GM21381 (cell line): ENCODE results near the gene MRPS10.
"Not testable (repeated sequence)": the region's sequence is repeated elsewhere in the genome, so short reads cannot be mapped to it uniquely, and the experiment has no call there.

Experiments
- ATAC-seq: cut with Tn5 transposase; IDR thresholded peaks from one replicate; pipeline ENCODE4 v1.9.1; 2021; ENCODE audit warnings: mild to moderate bottlenecking, moderate library complexity; ENCODE audit not compliant: unreplicated experiment

Gene MRPS10

DNA sequence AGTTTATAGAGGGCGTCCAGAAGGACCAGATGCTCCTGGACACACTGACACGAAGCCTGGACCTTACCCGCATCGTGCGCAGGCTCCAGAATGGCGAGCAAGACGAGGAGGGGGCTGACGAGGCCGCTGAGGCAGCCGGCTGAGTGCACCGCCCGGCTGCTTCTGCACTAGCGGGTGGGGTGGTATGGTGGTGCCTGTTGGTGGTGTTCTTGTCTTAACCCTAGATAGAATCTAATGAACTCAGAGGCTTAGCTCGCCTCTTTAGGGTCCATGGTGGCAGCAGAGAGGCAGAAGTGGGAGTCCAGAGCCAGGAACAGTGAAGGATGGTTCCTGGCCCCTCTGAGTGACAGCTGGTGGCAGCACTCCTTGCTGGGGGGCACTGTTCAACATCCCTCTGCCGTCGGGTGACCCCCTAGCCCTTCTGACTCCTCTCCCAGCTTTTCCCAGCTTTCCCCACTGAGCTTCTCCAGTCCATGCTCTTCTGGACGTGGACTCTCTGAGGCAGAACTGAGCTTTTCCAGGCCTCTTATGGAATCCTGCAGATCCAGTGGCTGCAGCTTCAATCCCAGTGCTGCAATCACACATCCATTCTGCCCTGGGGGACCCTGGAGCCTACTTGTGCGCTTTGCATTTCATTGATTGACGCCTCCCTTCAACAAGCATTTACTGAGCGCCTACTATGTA, 38.3 kb downstream of the MRPS10 start:
- ATAC-seq: no peak

DNA sequence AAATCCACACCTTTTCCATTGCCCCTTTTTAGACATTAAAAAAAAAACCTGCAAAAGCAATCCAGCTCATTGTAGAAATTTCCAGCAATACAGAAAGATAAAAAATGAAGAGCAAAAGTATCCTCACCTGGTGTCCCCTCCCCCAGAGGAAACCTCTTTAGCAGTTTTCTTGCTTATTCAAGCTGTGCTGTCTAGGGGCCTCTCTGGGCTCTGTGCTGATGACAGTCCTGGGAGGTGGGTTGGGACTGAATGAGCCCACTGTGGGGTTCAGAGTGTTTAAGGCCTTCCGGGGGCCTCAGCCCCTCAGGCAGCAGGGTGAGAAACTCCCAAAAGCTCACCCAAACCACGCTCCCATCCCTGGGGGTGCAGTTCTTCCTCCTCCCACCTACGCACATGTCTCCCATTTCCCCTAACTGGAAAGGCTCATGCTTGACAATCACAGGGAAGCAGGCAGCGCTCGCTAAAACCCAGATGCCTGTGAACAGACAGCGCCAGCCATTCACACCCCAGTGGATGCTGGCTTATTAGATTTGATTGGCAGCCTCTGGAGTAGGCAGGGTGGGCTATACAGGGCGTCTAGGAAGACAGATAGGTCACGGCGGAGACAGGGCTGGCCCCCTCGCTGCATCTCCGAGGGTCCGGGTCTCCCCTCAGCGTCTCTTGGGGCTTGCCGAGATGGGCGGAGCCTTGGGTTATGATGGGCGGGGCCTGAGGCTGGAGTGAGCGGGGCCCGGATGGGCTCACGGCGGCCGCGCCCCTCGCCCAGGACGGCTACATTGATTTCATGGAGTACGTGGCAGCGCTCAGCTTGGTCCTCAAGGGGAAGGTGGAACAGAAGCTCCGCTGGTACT, 39.9 kb downstream of the MRPS10 start:
- no peak for ATAC-seq

DNA sequence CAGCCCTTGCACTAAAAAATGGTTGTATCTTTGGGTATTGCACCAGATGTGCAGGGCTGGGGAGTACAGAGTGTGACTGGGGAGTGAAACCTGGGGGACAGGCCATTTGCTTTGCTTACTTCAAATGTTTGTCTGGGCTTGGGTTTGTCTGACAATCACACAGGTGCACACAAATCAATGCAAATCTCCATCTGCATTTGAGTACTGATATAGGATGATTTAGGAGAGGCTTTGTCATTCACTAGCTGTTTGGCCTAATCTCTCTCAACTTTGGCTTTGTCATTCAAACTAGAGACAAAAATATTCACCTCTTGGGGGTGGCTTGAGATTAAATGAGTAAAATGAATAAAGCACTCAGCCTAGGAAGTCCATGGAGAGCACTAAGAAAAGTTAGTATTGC, 40.7 kb downstream of the MRPS10 start:
- no peak for ATAC-seq

DNA sequence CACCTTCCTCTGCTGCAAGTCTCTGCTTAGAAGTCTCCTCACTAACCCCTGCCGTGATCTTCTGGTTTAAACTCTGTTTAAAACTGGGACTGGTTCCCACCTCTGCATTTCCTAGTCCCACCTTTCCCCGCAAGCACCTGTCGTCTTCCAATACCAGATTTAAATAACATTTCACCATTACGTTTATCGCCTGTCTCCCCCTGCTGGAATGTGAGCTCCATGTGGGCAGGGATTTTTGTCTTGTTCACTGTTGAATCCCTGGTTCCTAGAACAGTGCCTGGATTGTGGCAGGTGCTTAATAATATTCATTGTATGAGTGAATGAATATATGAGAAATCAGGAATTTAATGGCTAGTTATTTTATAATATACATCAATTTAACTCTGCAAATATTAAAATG, 41.8 kb downstream of the MRPS10 start:
- ATAC-seq: no peak

DNA sequence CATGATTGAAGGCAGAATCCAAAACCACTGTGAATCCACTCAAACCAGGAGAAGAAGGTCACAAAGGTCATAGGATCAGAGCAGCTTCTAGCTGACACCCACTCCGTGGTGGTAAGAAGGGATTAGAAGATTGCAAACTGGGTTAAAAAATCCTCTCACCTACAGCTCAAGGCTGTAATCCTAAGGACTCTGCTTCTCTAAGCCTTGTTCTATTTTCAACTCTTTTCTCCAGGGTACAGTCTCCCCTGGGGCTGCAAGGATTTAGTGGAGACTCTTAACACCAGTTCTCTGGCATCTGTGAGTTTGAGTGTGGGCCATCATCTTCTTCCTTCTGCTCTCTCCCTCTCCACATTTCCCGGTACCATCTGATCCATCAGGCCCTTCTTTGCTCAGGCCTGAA, 44.6 kb downstream of the MRPS10 start, which contains the start of gene GUCA1A:
GUCA1A (plus strand) TSS at position 264 of the 400 bp plus-strand sequence. CDS start 250 bp downstream, outside the sequence.
- ATAC-seq: no peak

DNA sequence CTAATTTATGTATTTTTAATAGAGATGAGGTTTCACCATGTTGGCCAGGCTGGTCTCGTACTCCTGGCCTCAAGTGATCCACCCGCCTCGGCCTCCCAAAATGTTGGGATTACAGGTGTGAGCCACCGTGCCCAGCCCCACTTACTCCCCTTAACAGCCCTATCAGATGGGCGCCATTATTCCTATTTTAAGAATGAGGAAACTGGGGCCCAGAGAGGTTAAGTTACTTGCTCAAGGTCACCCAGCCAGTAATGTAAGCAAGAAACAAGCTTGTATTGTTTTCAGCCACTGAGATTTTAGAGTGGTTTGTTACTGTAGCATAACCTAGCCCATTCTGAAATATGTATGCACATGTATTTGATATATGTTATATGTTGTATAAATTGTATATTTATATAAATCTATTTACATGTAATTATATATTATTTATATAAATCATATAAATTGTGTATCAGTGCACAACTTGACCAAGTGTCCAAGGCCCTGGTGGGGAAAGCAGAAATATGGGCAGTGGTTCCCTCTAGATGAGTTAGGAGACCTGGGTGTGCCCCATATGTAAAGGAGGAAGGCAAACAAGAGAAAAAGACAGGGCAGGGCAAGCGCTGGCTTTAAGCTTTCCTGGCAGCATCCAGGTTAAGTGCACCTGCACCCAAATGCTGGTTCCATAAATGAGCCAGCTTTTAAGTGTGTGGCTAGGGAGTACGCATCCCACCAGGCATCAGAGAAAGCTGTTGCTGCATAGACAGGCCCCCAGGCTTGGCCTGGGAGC, 45.7 kb downstream of the MRPS10 start:
- ATAC-seq: no peak

DNA sequence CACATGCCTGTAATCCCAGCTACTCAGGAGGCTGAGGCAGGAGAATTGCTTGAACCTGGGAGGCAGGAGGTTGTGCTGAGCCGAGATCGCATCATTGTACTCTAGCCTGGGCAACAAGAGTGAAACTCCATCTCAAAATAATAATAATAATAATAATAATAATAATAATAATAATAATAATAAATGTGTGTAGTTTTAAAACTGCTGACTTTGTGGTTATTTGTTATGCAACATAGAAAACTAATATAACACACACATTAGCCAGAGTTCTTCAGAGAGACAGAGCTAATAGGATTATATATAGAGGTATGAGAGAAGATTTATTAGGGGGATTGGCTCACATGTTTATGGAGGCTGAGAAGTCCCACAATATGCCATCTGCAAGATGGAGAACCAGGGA, 47.9 kb downstream of the MRPS10 start:
- ATAC-seq: not testable (repeated sequence)

DNA sequence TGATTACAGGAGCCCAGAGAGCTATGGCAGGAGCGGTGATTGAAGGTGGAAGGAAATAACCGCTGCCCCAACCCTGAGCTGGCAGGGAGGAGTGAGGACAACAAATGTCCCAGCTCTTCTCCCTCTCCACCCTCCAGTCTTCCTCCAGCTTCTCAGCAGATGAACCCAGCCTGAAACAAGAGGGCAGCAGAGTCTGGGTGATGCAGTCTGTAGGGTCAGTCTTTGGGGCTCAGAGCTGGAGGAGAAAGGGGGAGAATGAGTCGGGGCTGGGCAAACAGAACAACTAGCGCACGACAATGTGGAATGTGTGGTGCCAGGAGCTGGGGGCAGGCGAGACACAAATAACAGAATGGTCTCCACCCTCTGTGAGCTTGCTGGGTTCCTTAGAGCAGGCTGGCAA, 49.0 kb downstream of the MRPS10 start:
- no peak for ATAC-seq

DNA sequence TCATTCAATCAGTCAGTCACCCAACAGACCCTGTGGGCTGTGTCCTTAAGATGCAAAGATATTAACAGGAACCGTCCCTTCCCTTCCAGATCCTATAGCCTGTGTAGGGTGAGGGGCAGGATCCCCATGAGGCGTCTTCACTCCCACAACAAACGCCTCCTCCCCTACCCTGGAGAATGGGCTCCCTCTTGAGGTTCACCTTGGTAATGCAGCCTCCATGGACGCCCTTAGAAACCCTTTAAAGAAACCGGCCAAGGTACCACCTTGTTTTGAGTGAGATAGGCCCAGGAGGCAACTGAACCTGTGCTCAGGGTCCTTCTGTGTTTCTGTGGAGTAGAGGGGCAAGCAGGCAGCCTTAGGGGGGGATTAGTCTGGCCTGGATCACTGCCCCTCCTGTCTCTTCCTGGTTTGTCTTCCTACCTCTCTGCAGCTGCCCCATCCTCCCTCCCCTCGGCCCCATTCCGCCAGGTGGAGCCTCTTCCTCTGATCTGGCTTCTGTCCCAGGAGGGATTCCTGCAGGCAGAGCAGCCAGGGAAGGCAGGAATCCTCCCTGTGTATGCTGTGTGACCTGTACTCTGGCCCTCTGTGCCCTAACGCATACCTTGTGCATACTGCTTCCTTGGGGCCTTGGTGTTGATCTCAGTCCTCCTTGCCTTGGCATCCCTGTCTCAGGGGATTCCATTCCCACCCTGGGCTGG, 51.1 kb downstream of the MRPS10 start:
- ATAC-seq: no peak

DNA sequence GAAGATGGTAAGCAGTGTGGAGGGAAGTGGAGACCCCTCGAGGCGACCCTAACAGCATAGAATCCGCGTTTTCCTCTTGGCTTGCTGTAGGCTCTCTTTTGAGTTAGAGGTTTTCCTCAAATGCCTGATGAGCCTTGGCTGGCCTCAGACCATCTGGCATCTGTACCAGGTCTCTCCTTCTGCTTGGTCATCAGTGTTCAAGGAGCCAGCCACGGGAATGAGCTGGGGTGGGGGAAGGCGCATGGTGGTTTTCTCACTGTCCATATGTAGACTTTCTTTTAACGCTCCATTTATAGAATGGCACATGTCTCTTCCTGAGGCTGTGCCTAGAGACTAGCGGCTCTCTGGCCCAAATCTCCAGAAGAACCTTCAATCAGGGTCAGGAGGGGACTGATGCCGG, 52.6 kb downstream of the MRPS10 start:
- ATAC-seq: no peak

DNA sequence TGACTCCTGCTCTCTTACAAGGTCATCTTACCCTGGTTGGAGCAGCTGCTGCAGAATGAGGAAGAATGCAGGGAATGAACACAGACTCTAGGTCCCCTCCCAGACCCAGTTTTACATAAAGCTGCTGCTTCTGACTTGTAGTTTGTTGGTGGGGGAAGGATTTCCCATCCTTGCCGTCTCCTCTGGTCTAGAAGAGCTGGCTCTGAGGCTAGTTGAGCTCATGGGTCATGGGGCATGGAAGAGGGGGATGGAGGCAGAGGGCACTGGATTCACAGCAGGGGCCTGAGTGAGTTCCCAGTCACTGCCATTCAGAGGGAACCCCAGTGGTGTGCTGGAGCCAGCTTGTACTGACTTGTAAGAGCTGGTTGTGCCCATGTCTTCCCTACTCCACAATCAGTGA, 53.7 kb downstream of the MRPS10 start:
- no peak for ATAC-seq

DNA sequence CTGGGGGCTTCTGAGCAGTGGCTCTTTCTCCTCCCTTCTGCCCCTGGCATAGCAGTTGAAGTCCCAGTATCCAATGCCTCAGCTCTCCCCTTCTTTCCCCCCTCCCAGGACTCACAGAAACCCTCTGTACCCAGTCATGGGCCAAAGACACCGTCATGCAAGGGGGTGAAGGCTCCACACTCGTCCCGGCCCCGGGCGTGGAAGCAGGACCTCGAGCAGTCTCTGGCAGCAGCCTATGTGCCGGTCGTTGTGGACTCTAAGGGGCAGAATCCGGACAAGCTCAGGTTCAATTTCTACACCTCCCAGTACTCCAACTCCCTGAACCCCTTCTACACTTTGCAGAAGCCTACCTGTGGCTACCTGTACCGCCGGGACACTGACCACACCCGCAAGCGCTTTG, 54.8 kb downstream of the MRPS10 start:
- no peak for ATAC-seq

DNA sequence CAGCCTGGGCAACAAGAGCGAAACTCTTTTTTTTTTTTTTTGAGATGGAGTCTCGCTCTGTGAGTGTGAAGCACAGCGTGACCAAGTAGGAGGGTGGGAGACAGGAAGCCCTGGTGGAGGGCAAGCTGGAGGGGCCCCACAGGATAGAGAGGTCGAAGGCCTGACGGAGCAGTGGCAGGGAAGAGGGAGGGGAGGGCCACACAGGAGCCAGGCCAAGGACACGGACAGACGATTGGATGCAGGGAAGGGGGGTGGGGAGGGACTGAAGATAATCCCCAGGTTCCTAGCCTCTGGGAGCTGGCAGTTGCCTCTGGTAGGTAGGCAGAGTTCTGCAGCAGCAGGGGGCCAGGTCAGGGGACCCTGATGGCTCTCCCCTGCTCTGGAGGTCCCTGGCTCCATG, 55.3 kb downstream of the MRPS10 start:
- no peak for ATAC-seq

DNA sequence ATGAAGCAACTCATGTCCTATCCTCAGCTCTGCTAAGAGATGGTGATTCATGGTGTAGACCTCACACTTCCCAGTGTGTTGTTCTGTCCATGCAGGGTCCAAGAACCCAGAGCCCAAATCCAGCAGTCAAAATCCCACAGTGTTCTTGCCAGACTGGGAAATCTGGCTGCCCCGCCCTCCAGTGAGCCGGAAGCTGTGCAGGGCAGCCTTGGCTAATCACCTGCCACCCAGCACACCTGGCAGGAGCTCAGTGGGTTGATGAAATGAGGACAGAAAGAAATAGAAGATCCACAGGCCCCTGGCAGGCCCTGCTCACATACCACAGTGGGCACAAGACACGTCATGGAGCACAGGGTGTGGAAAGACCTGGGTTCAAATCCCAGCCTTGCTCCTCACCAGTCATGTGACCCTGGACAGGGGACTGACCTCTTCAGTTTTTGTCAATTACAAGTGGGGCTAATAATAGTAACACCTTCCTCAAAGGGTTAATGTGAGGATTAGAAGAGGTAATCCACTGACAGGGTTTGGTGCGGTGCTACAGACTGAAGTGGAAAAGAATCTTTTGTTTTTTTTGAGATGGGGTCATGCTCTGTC, 58.1 kb downstream of the MRPS10 start:
- ATAC-seq: no peak

DNA sequence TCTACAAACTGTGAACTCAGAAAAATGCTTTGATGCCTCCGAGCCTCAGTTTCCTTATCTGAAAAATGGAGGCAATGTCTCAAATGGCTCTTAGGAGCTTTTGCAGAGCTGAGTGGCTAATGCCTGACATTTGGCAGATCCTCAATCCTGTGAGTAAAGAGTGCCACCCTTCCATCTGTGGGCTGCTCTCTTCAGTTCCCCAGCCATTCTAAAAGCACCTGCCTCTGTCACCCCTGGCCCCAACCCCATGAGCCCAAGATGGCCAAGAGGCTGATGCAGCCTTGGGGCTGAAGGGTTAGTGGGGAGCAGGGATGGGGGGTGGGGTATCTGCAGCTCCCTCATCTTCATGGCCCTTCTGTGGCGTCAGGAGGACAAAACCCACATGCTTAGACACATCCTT, 59.0 kb downstream of the MRPS10 start:
- no peak for ATAC-seq

DNA sequence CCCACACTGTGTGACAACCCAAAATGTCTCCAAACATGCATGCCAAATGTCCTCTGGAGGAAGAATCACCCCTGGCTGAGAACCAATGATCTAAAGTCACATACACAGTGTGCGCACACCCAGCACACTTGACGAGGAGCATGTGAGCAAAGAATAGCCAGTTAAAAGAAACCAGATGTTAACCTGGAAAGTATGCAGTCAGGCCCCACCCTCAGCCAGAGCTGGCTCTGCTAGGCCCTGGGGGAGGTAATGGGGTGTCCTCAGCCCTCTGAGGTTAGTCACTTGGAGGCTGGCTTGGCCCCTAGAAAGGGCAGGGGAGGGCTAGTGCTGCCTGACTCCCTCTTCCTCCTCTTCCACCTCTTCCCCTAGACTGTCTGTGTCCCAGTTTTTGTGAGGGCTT, 59.6 kb downstream of the MRPS10 start:
- ATAC-seq: no peak
